ENCODE data around the gene SEPTIN6.

- TF ChIP-seq CTCF (conservative IDR thresholded peaks at IDR 0.05 in 1 of 2, IDR thresholded peaks at IDR 0.05 in 1 of 2; ENCODE audit: low read depth in 1 of 2, low read length in 2 of 2) = no peak
- no peak for TF ChIP-seq EZH2 (IDR thresholded peaks at IDR 0.05; ENCODE audit: low read length, missing control alignments)
Measured at GRCh38 chrX:119672426-119672825, 20.5 kb downstream of the SEPTIN6 start.
